Trophoblast cell (in vitro differentiated cells and primary cell): ENCODE results near the gene ZKSCAN4. TPM values are rescaled to one million over a fixed set of nuclear protein-coding genes. Genes with fewer than 3 reads are reported as not detected.

Source experiments
- DNase-seq, 2 donors: peaks; one replicate each; pipeline ENCODE4 v3.0.0-alpha.2; 2016
- H2AFZ ChIP-seq: 2 replicates; pipeline ENCODE4 v1.6.1; 2013; ENCODE audit warnings: low read length, moderate library complexity, mild to moderate bottlenecking; ENCODE audit not compliant: insufficient read depth, poor library complexity
- H2AK5ac ChIP-seq: 2 replicates; pipeline ENCODE4 v1.6.1; 2013; ENCODE audit warnings: mild to moderate bottlenecking, low read length
- H2BK120ac ChIP-seq: 2 replicates; pipeline ENCODE4 v1.6.1; 2013; ENCODE audit warnings: low read length, mild to moderate bottlenecking, moderate library complexity; ENCODE audit not compliant: insufficient read depth, poor library complexity
- H2BK12ac ChIP-seq: 2 replicates; pipeline ENCODE4 v1.6.1; 2013; ENCODE audit warnings: mild to moderate bottlenecking, low read length, moderate library complexity
- H2BK5ac ChIP-seq: 2 replicates; pipeline ENCODE4 v1.6.1; 2013; ENCODE audit warnings: low read length, low read depth, moderate library complexity, mild to moderate bottlenecking; ENCODE audit not compliant: poor library complexity
- H3K14ac ChIP-seq: 2 replicates; pipeline ENCODE4 v1.6.1; 2013; ENCODE audit warnings: mild to moderate bottlenecking, low read length
- H3K18ac ChIP-seq: 2 replicates; pipeline ENCODE4 v1.6.1; 2013; ENCODE audit warnings: mild to moderate bottlenecking, low read length
- H3K23ac ChIP-seq: 2 replicates; pipeline ENCODE4 v1.6.1; 2013; ENCODE audit warnings: low read length
- H3K27ac ChIP-seq: 2 replicates; pipeline ENCODE4 v1.5.1; 2013; ENCODE audit warnings: low read depth, mild to moderate bottlenecking, inconsistent platforms, low read length, moderate library complexity
- H3K27me3 ChIP-seq: 2 replicates; pipeline ENCODE4 v1.6.1; 2013; ENCODE audit warnings: inconsistent platforms, mild to moderate bottlenecking, low read length, moderate library complexity; ENCODE audit not compliant: insufficient read depth
- H3K36me3 ChIP-seq, 2 experiments: 1 replicate in 1 of 2; 2 replicates in 1 of 2; pipeline ENCODE4 v1.6.1; 2013; ENCODE audit warnings: low read length in 2 of 2, mild to moderate bottlenecking in 2 of 2, moderate library complexity in 1 of 2; ENCODE audit not compliant: insufficient read depth in 2 of 2, control insufficient read depth in 1 of 2
- H3K4ac ChIP-seq: 2 replicates; pipeline ENCODE4 v1.6.1; 2013; ENCODE audit warnings: low read depth, mild to moderate bottlenecking, low read length, moderate library complexity
- H3K4me1 ChIP-seq, 2 experiments: 1 replicate in 1 of 2; 2 replicates in 1 of 2; pipeline ENCODE4 v1.6.1; 2013; ENCODE audit warnings: low read length in 2 of 2, mild to moderate bottlenecking in 2 of 2, moderate library complexity in 1 of 2; ENCODE audit not compliant: insufficient read depth in 2 of 2, control insufficient read depth in 1 of 2
- H3K4me2 ChIP-seq: 2 replicates; pipeline ENCODE4 v1.6.1; 2013; ENCODE audit warnings: inconsistent platforms, mild to moderate bottlenecking, low read length, moderate library complexity
- H3K4me3 ChIP-seq: 2 replicates; pipeline ENCODE4 v1.5.1; 2013; ENCODE audit warnings: mild to moderate bottlenecking, low read depth, low read length, inconsistent platforms
- H3K79me1 ChIP-seq: one replicate; pipeline ENCODE4 v1.6.1; 2013; ENCODE audit warnings: low read length
- H3K79me2 ChIP-seq: 2 replicates; pipeline ENCODE4 v1.6.1; 2013; ENCODE audit warnings: low read length, mild to moderate bottlenecking; ENCODE audit not compliant: control insufficient read depth, insufficient read depth, poor library complexity
- H3K9ac ChIP-seq: 2 replicates; pipeline ENCODE4 v1.6.1; 2013; ENCODE audit warnings: mild to moderate bottlenecking, low read length
- H3K9me3 ChIP-seq: 2 replicates; pipeline ENCODE4 v1.6.1; 2013; ENCODE audit warnings: low read depth, mild to moderate bottlenecking, control low read depth, inconsistent platforms, low read length; ENCODE audit not compliant: insufficient read depth
- H4K12ac ChIP-seq: 2 replicates; pipeline ENCODE4 v1.6.1; 2013; ENCODE audit warnings: low read depth, mild to moderate bottlenecking, low read length, moderate library complexity
- H4K8ac ChIP-seq: 2 replicates; pipeline ENCODE4 v1.6.1; 2013; ENCODE audit warnings: low read depth, mild to moderate bottlenecking, low read length, moderate library complexity
- H4K91ac ChIP-seq: one replicate; pipeline ENCODE4 v1.6.1; 2013; ENCODE audit warnings: low read depth, mild to moderate bottlenecking, low read length, moderate library complexity
- WGBS: extraction: QIAGEN DNeasy Blood & Tissue Kit; methylation state at CpG from one replicate; pipeline ENCODE4 v1.1.7; 2013; ENCODE audit warnings: missing lambda C conversion rate; ENCODE audit not compliant: insufficient read length, insufficient coverage; ENCODE audit errors: extremely low coverage; 5-methylcytosine and 5-hydroxymethylcytosine counted together
- polyA plus RNA-seq: library from polyadenylated mRNA; stranded (reverse); fragments of 200-250 nt; gene quantifications from 2 replicates; pipeline ENCODE4 v1.2.3, GENCODE V29; 2013

ZKSCAN4 gene
- polyA plus RNA-seq, result 2.2 and 2.3 TPM in 2 replicates

GRCh38 chr6:28252009-28252975 lies at the start of gene ZKSCAN4:
TSS of gene ZKSCAN4 (minus strand) at chr6:28252269. CDS start at chr6:28251980, 289 bp downstream.
- Histone ChIP-seq H3K79me2 (no peaks in the 10 kb centered on the region), H4K91ac (peak within 1 kb of the TSS; percentile 66), H3K36me3 (peaks cover 2 to 8% of the 10 kb centered on the region in 2 experiments), H3K23ac (no peak within 1 kb of the TSS), H2AK5ac (no peak within 1 kb of the TSS), H3K4me3 (peak within 1 kb of the TSS; percentile 87), H3K9ac (peak within 1 kb of the TSS; percentile 55), H3K79me1 (no peaks in the 10 kb centered on the region), H3K14ac (peak within 1 kb of the TSS; percentile 61), H3K9me3 (peaks cover 3% of the 10 kb centered on the region), H3K18ac (peak within 1 kb of the TSS; percentile 21), H2BK12ac (no peak within 1 kb of the TSS), H2AFZ (peak within 1 kb of the TSS; percentile 98), H3K27me3 (no peaks in the 10 kb centered on the region), H2BK5ac (no peak within 1 kb of the TSS), H3K4ac (peak within 1 kb of the TSS; percentile 44), H4K12ac (peak within 1 kb of the TSS; percentile 98), H3K27ac (no peak within 1 kb of the TSS), H3K4me2 (peak within 1 kb of the TSS; percentile 77), H4K8ac (peak within 1 kb of the TSS; percentile 99), H2BK120ac (peak within 1 kb of the TSS; percentile 19), H3K4me1 (peaks cover 6 to 9% of the 10 kb centered on the region in 2 experiments)
- WGBS, result no CpG with 5 or more reads among the region's 14 CpGs
- peak; percentile 67 to 94 for DNase-seq

GRCh38 chr6:28296520-28297060 lies 44.5 kb upstream of the ZKSCAN4 start:
- Histone ChIP-seq H3K27ac (no peak overlapping the region), H2BK120ac (no peak overlapping the region), H3K79me2 (no peaks in the 10 kb centered on the region), H3K4me3 (no peak overlapping the region), H3K4me2 (no peak overlapping the region), H2BK5ac (no peak overlapping the region), H3K4ac (no peak overlapping the region), H3K18ac (no peak overlapping the region), H3K27me3 (no peaks in the 10 kb centered on the region), H3K4me1 (peaks cover 4 to 6% of the 10 kb centered on the region in 2 experiments), H4K12ac (no peak overlapping the region), H2BK12ac (no peak overlapping the region), H3K14ac (no peak overlapping the region), H3K9me3 (no peaks in the 10 kb centered on the region), H4K91ac (no peak overlapping the region), H3K79me1 (no peaks in the 10 kb centered on the region), H3K9ac (no peak overlapping the region), H3K36me3 (peaks cover 5 to 6% of the 10 kb centered on the region in 2 experiments), H2AFZ (no peak overlapping the region), H4K8ac (no peak overlapping the region), H2AK5ac (no peak overlapping the region), H3K23ac (no peak overlapping the region)
- DNase-seq, result no peak
- no CpG with 5 or more reads among the region's 7 CpGs for WGBS

GRCh38 chr6:28295326-28295725 lies 43.3 kb upstream of the ZKSCAN4 start:
- Histone ChIP-seq H3K79me1 (no peaks in the 10 kb centered on the region), H3K9me3 (no peaks in the 10 kb centered on the region), H3K18ac (no peak overlapping the region), H3K79me2 (no peaks in the 10 kb centered on the region), H3K23ac (no peak overlapping the region), H4K91ac (no peak overlapping the region), H2BK120ac (no peak overlapping the region), H4K8ac (no peak overlapping the region), H2AK5ac (no peak overlapping the region), H3K9ac (no peak overlapping the region), H3K36me3 (peaks cover 2 to 3% of the 10 kb centered on the region in 2 experiments), H3K4me1 (peaks cover 4 to 6% of the 10 kb centered on the region in 2 experiments), H3K27me3 (no peaks in the 10 kb centered on the region), H3K4me2 (no peak overlapping the region), H3K14ac (no peak overlapping the region), H2BK5ac (no peak overlapping the region), H4K12ac (no peak overlapping the region), H3K27ac (no peak overlapping the region), H3K4ac (no peak overlapping the region), H3K4me3 (no peak overlapping the region), H2AFZ (no peak overlapping the region), H2BK12ac (no peak overlapping the region)
- DNase-seq, result no peak
- WGBS, result no CpG with 5 or more reads among the region's 5 CpGs

GRCh38 chr6:28291573-28291972 lies 39.5 kb upstream of the ZKSCAN4 start:
- no peak overlapping the region for H4K8ac ChIP-seq
- no peak for DNase-seq
- no peak overlapping the region for H2AK5ac ChIP-seq
- no peaks in the 10 kb centered on the region for H3K27me3 ChIP-seq
- H3K4me1 ChIP-seq, result peaks cover 2 to 3% of the 10 kb centered on the region in 2 experiments
- H3K9me3 ChIP-seq, result no peaks in the 10 kb centered on the region
- no peak overlapping the region for H3K4me2 ChIP-seq
- H2AFZ ChIP-seq, result no peak overlapping the region
- H3K27ac ChIP-seq, result no peak overlapping the region
- no peak overlapping the region for H3K14ac ChIP-seq
- no peak overlapping the region for H2BK5ac ChIP-seq
- no peak overlapping the region for H4K12ac ChIP-seq
- no peak overlapping the region for H3K4me3 ChIP-seq
- H3K23ac ChIP-seq, result no peak overlapping the region
- no peaks in the 10 kb centered on the region for H3K79me2 ChIP-seq
- peaks cover 4 to 9% of the 10 kb centered on the region in 2 experiments for H3K36me3 ChIP-seq
- H3K18ac ChIP-seq, result no peak overlapping the region
- H3K9ac ChIP-seq, result no peak overlapping the region
- H4K91ac ChIP-seq, result no peak overlapping the region
- no peaks in the 10 kb centered on the region for H3K79me1 ChIP-seq
- no peak overlapping the region for H2BK120ac ChIP-seq
- no peak overlapping the region for H2BK12ac ChIP-seq
- H3K4ac ChIP-seq, result no peak overlapping the region
